Progenitor cell of endocrine pancreas (in vitro differentiated cells): ENCODE data around the gene GLYR1. TPM values are rescaled to one million over a fixed set of nuclear protein-coding genes. Genes with fewer than 3 reads are reported as not detected.

Source experiments
- DNase-seq: peaks from one replicate; pipeline ENCODE4 v3.0.0; 2021; ENCODE audit warnings: low spot score; ENCODE audit not compliant: unreplicated experiment
- H3K27ac Mint-ChIP-seq: 2 replicates; pipeline ENCODE4 v1.8.0; 2021; ENCODE audit warnings: mild to moderate bottlenecking, moderate library complexity, mixed read lengths
- H3K27me3 Mint-ChIP-seq: 2 replicates; pipeline ENCODE4 v1.8.0; 2021; ENCODE audit warnings: mixed read lengths
- H3K36me3 Mint-ChIP-seq: 2 replicates; pipeline ENCODE4 v1.8.0; 2022; ENCODE audit warnings: mixed read lengths; ENCODE audit not compliant: insufficient read depth
- H3K4me1 Mint-ChIP-seq: 2 replicates; pipeline ENCODE4 v1.8.0; 2021; ENCODE audit warnings: low read depth, mixed read lengths
- H3K4me3 Mint-ChIP-seq: 2 replicates; pipeline ENCODE4 v1.8.0; 2021; ENCODE audit warnings: low read depth, mild to moderate bottlenecking, moderate library complexity, mixed read lengths
- H3K9me3 Mint-ChIP-seq: 2 replicates; pipeline ENCODE4 v1.8.0; 2021; ENCODE audit warnings: low read depth, mixed read lengths
- CTCF ChIP-seq: fragments of 200-600 bp; sonication (generic); IDR thresholded peaks from one replicate; pipeline ENCODE4 v1.5.0; 2021; ENCODE audit warnings: antibody characterized with exemption, mild to moderate bottlenecking; ENCODE audit not compliant: unreplicated experiment
- total RNA-seq: library from RNA; stranded (reverse); gene quantifications from 2 replicates; pipeline ENCODE4 v1.2.1, GENCODE V29; 2021

Gene GLYR1
- total RNA-seq, 1 donor from 2014 or later, result 129 TPM

- Mint-ChIP-seq H3K36me3 (peaks cover 14% of the 10 kb centered on the region), H3K27ac (no peak overlapping the region), H3K27me3 (no peaks in the 10 kb centered on the region)
Observed at GRCh38 chr16:4826980-4827379, 20.1 kb downstream of the GLYR1 start.

GRCh38 chr16:4826526-4826925 is 20.6 kb downstream of the GLYR1 start:
- Mint-ChIP-seq H3K27ac (no peak overlapping the region), H3K36me3 (peaks cover 15% of the 10 kb centered on the region), H3K27me3 (no peaks in the 10 kb centered on the region), H3K4me3 (no peak overlapping the region), H3K9me3 (no peaks in the 10 kb centered on the region), H3K4me1 (no peaks in the 10 kb centered on the region)
- TF ChIP-seq CTCF, result no peak
- no peak for DNase-seq

More at GRCh38 chr16:4826980-4827379, 20.1 kb downstream of the GLYR1 start:
- no peaks in the 10 kb centered on the region for H3K9me3 Mint-ChIP-seq
- H3K4me1 Mint-ChIP-seq, result no peaks in the 10 kb centered on the region
- no peak for TF ChIP-seq CTCF
- no peak overlapping the region for H3K4me3 Mint-ChIP-seq
- no peak for DNase-seq

DNA sequence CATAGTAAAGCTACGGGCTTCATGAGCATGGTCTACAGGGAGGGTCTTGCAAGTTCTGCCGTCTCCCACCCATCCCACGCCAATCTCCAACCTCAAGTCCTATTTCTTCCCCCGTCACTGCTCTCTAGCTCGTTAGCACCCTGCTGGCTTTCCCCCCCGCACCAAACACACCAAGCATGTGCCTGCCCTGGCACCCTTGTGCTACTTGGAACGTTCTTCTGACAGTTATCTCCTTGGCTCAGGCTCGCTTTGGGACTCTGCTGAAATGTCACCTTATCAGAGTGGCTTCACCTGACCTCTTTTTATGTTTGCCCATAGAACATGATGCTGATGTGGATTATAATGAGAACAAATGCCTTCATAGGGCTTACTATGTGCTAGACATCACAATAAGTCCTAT is 21.9 kb downstream of the GLYR1 start:
- no peak overlapping the region for H3K27ac Mint-ChIP-seq
- H3K27me3 Mint-ChIP-seq, result no peaks in the 10 kb centered on the region
- H3K36me3 Mint-ChIP-seq, result peaks cover 10% of the 10 kb centered on the region
- DNase-seq, result no peak
- no peaks in the 10 kb centered on the region for H3K4me1 Mint-ChIP-seq
- no peaks in the 10 kb centered on the region for H3K9me3 Mint-ChIP-seq
- H3K4me3 Mint-ChIP-seq, result no peak overlapping the region
- no peak for TF ChIP-seq CTCF

- no peak for TF ChIP-seq CTCF
- H3K27me3 Mint-ChIP-seq, result no peaks in the 10 kb centered on the region
- H3K4me1 Mint-ChIP-seq, result no peaks in the 10 kb centered on the region
- H3K9me3 Mint-ChIP-seq, result no peaks in the 10 kb centered on the region
- no peak overlapping the region for H3K27ac Mint-ChIP-seq
- H3K4me3 Mint-ChIP-seq, result no peak overlapping the region
- DNase-seq, result no peak
- H3K36me3 Mint-ChIP-seq, result peaks cover 19% of the 10 kb centered on the region
Observed at GRCh38 chr16:4820652-4821051, 26.4 kb downstream of the GLYR1 start.

- Mint-ChIP-seq H3K4me1 (no peaks in the 10 kb centered on the region), H3K27me3 (no peaks in the 10 kb centered on the region), H3K9me3 (no peaks in the 10 kb centered on the region), H3K4me3 (no peak overlapping the region), H3K27ac (no peak overlapping the region), H3K36me3 (peaks cover 29% of the 10 kb centered on the region)
- TF ChIP-seq CTCF, result no peak
- no peak for DNase-seq
Observed at GRCh38 chr16:4814542-4815173, 32.4 kb downstream of the GLYR1 start.
